ENCODE results near the gene ARL6IP4. TPM values are rescaled to one million over a fixed set of nuclear protein-coding genes. Genes with fewer than 3 reads are reported as not detected.
A peak's percentile ranks its signal among the peaks of the same experiment; 100 is the strongest.

Gene ARL6IP4
- total and polyA plus RNA-seq, 2 of the 4 experiments (the other 2 are of a cell fraction), result 161 to 254 TPM

GRCh38 chr12:122949405-122949804 lies 31.1 kb upstream of the ARL6IP4 start:
- H3K27me3 ChIP-seq (ENCODE audit: control insufficient read depth, insufficient read depth, low read length), result no peaks in the 10 kb centered on the region
- no peak overlapping the region for H3K4me3 ChIP-seq (ENCODE audit: insufficient read depth, low read depth, low read length)
- H4K20me1 ChIP-seq (ENCODE audit: insufficient read depth, low read length), result peaks cover 5% of the 10 kb centered on the region; the same call in 1 of the 2 replicates
- TF ChIP-seq MXI1 (IDR thresholded peaks at IDR 0.05; ENCODE audit: borderline replicate concordance, low read depth, low read length), result no peak
- peak overlapping the region; percentile 73 for H2AK9ac ChIP-seq (replicated peaks; ENCODE audit: low read depth, low read length, poor library complexity)
- no peak overlapping the region for H2BK15ac ChIP-seq (ENCODE audit: low read depth, low read length)
- no peak overlapping the region for H3K56ac ChIP-seq (ENCODE audit: extremely low read depth, insufficient read depth, low read length)
- no peaks in the 10 kb centered on the region for H3K36me3 ChIP-seq (ENCODE audit: control insufficient read depth, insufficient read depth, low read length)
- no peak overlapping the region for H3K9ac ChIP-seq (ENCODE audit: low read depth, low read length)
- H2BK20ac ChIP-seq (ENCODE audit: low read depth, low read length), result no peak overlapping the region
- H4K8ac ChIP-seq (ENCODE audit: low read depth in 2 of 2, low read length in 2 of 2), result no peak overlapping the region
- POLR2A ChIA-PET (ENCODE audit: unreplicated experiment), result no interaction called here
- no peaks in the 10 kb centered on the region for H3K9me3 ChIP-seq (ENCODE audit: control insufficient read depth, insufficient read depth, low read length)
- peaks cover 20% of the 10 kb centered on the region for H3K4me1 ChIP-seq (ENCODE audit: control insufficient read depth, insufficient read depth, low read length)
- CTCF ChIA-PET, result no interaction called here
- WGBS, 2 experiments (ENCODE audit: extremely low coverage in 2 of 2, insufficient read length in 1 of 2), result 95% methylated on average over 4 of the region's 8 CpGs; no CpG with 5 or more reads in 1 of the 2 experiments
- in situ Hi-C loops (cut with MboI; ENCODE audit: low sequenced_read_pairs) (no loop called here), intact Hi-C loops (cut with micrococcal nuclease) (no loop called here), dilution Hi-C loops (cut with HindIII; ENCODE audit: low sequenced_read_pairs, unreplicated experiment) (no loop called here)
- no peak overlapping the region for H2AFZ ChIP-seq (replicated peaks; ENCODE audit: low read length, poor library complexity)
- peak overlapping the region; percentile 16; the same call in 1 of the 2 replicates for H2BK120ac ChIP-seq (ENCODE audit: low read depth, low read length)
- H3K27ac ChIP-seq (ENCODE audit: insufficient read depth, low read length), result no peak overlapping the region
- peak overlapping the region; percentile 24; the same call in 1 of the 2 replicates for H2AK5ac ChIP-seq (ENCODE audit: low read depth, low read length)
- no peak overlapping the region for H2BK5ac ChIP-seq (ENCODE audit: low read depth, low read length, poor library complexity, severe bottlenecking)
- H3K4ac ChIP-seq (ENCODE audit: low read depth, low read length), result 0 out of 2 replicates have a peak overlapping the region, but pooled peaks have one; percentile 17
- H3K18ac ChIP-seq (ENCODE audit: low read depth, low read length), result no peak overlapping the region
- DNase-seq (no peak), ATAC-seq (ENCODE audit: low read depth) (no peak)
- H3K79me1 ChIP-seq (ENCODE audit: low read depth in 1 of 2, low read length in 2 of 2), result peaks cover 0 to 24% of the 10 kb centered on the region in 2 experiments; a peak in 2 of 4 replicates
- no peak overlapping the region for H4K5ac ChIP-seq (ENCODE audit: low read depth, low read length)
- no peak overlapping the region for H3K23ac ChIP-seq (ENCODE audit: low read depth, low read length)
- peaks cover 25% of the 10 kb centered on the region for H3K9me1 ChIP-seq (ENCODE audit: insufficient read depth, low read length)
- H3K4me2 ChIP-seq (ENCODE audit: low read depth, low read length), result no peak overlapping the region
- BruUV-seq (replicated peaks), result no TSS peak
- H4K91ac ChIP-seq (ENCODE audit: insufficient read depth, low read depth, low read length), result no peak overlapping the region
- no peak overlapping the region for H3K14ac ChIP-seq (replicated peaks; ENCODE audit: low read depth, low read length)

Data from IMR-90 (cell line).